ENCODE measurements around the gene HIPK3.

The HIPK3 gene

GRCh38 chr11:33339247-33339646, 82.1 kb downstream of the HIPK3 start:
- Histone ChIP-seq H3K9ac (ENCODE audit: low read depth, low read length, poor library complexity, severe bottlenecking) (no peak overlapping the region), H3K4me1 (ENCODE audit: insufficient read depth, low read length, poor library complexity, severe bottlenecking) (no peaks in the 10 kb centered on the region), H3K79me2 (ENCODE audit: insufficient read depth, low read length) (peaks cover 8% of the 10 kb centered on the region; the same call in 1 of the 2 replicates), H4K20me1 (ENCODE audit: insufficient read depth, low read length, poor library complexity, severe bottlenecking) (no peaks in the 10 kb centered on the region), H2AFZ (ENCODE audit: low read length) (no peak overlapping the region), H3F3A (ENCODE audit: low read depth) (no peaks in the 10 kb centered on the region), H3K4me3 (ENCODE audit: low read length, poor library complexity, severe bottlenecking) (no peak overlapping the region), H3K9me2 (replicated peaks; ENCODE audit: low read depth, low read length) (no peaks in the 10 kb centered on the region), H3K36me3 (ENCODE audit: insufficient read depth, low read length) (peaks cover 59% of the 10 kb centered on the region; the same call in 1 of the 2 replicates), H3K9me3 (ENCODE audit: insufficient read depth, low read depth, low read length) (no peaks in the 10 kb centered on the region), H3K4me2 (ENCODE audit: low read depth, low read length, poor library complexity, severe bottlenecking) (no peak overlapping the region), H3K27me3 (ENCODE audit: insufficient read depth, low read length, poor library complexity, severe bottlenecking) (no peaks in the 10 kb centered on the region)
- TF ChIP-seq EZH2phosphoT487 (IDR thresholded peaks at IDR 0.05; ENCODE audit: borderline replicate concordance) = no peak
- TF ChIP-seq, protein P1, sequence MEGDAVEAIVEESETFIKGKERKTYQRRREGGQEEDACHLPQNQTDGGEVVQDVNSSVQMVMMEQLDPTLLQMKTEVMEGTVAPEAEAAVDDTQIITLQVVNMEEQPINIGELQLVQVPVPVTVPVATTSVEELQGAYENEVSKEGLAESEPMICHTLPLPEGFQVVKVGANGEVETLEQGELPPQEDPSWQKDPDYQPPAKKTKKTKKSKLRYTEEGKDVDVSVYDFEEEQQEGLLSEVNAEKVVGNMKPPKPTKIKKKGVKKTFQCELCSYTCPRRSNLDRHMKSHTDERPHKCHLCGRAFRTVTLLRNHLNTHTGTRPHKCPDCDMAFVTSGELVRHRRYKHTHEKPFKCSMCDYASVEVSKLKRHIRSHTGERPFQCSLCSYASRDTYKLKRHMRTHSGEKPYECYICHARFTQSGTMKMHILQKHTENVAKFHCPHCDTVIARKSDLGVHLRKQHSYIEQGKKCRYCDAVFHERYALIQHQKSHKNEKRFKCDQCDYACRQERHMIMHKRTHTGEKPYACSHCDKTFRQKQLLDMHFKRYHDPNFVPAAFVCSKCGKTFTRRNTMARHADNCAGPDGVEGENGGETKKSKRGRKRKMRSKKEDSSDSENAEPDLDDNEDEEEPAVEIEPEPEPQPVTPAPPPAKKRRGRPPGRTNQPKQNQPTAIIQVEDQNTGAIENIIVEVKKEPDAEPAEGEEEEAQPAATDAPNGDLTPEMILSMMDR (conservative IDR thresholded peaks at IDR 0.05; ENCODE audit: low read length) = no peak

DNA sequence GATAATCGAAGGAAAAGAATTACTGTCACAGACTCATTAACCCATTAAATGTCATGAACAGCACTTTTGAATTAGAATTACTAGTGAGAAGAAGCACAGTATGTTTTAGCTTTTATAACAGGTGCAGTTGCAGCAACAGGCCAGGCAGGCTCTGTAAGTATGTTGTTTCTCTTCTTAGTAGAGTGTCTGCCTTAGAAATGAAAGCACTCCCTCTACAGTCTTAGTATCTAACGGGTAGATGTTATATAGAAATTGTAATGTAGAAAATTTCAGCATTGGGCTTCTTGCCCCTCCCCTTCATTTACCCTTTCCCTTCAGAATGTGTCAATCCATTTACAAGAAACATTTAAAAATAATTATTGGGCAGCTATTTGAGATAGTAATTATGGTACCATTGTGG, 87.4 kb downstream of the HIPK3 start:
- Histone ChIP-seq H3K9me3 (ENCODE audit: insufficient read depth, low read depth, low read length) (no peaks in the 10 kb centered on the region), H3K9me2 (replicated peaks; ENCODE audit: low read depth, low read length) (no peaks in the 10 kb centered on the region), H3K4me1 (ENCODE audit: insufficient read depth, low read length, poor library complexity, severe bottlenecking) (no peaks in the 10 kb centered on the region), H3K36me3 (ENCODE audit: insufficient read depth, low read length) (peaks cover 87% of the 10 kb centered on the region), H2AFZ (ENCODE audit: low read length) (no peak overlapping the region), H4K20me1 (ENCODE audit: insufficient read depth, low read length, poor library complexity, severe bottlenecking) (no peaks in the 10 kb centered on the region), H3K79me2 (ENCODE audit: insufficient read depth, low read length) (no peaks in the 10 kb centered on the region), H3K4me3 (ENCODE audit: low read length, poor library complexity, severe bottlenecking) (no peak overlapping the region), H3K9ac (ENCODE audit: low read depth, low read length, poor library complexity, severe bottlenecking) (no peak overlapping the region), H3K4me2 (ENCODE audit: low read depth, low read length, poor library complexity, severe bottlenecking) (no peak overlapping the region), H3K27me3 (ENCODE audit: insufficient read depth, low read length, poor library complexity, severe bottlenecking) (no peaks in the 10 kb centered on the region), H3F3A (ENCODE audit: low read depth) (no peaks in the 10 kb centered on the region)
- TF ChIP-seq EZH2phosphoT487 (IDR thresholded peaks at IDR 0.05; ENCODE audit: borderline replicate concordance) = no peak
- TF ChIP-seq, protein P1 (conservative IDR thresholded peaks at IDR 0.05; ENCODE audit: low read length) = no peak; the same call in 1 of the 2 replicates

- Histone ChIP-seq H3K27me3 (ENCODE audit: insufficient read depth, low read length, poor library complexity, severe bottlenecking) (no peaks in the 10 kb centered on the region), H3K4me3 (ENCODE audit: low read length, poor library complexity, severe bottlenecking) (no peak overlapping the region), H2AFZ (ENCODE audit: low read length) (no peak overlapping the region), H3K9me2 (replicated peaks; ENCODE audit: low read depth, low read length) (no peaks in the 10 kb centered on the region), H3K4me2 (ENCODE audit: low read depth, low read length, poor library complexity, severe bottlenecking) (no peak overlapping the region), H4K20me1 (ENCODE audit: insufficient read depth, low read length, poor library complexity, severe bottlenecking) (no peaks in the 10 kb centered on the region), H3F3A (ENCODE audit: low read depth) (no peaks in the 10 kb centered on the region), H3K36me3 (ENCODE audit: insufficient read depth, low read length) (peaks cover 87% of the 10 kb centered on the region), H3K9me3 (ENCODE audit: insufficient read depth, low read depth, low read length) (no peaks in the 10 kb centered on the region), H3K9ac (ENCODE audit: low read depth, low read length, poor library complexity, severe bottlenecking) (no peak overlapping the region), H3K4me1 (ENCODE audit: insufficient read depth, low read length, poor library complexity, severe bottlenecking) (no peaks in the 10 kb centered on the region), H3K79me2 (ENCODE audit: insufficient read depth, low read length) (no peaks in the 10 kb centered on the region)
- TF ChIP-seq EZH2phosphoT487 (IDR thresholded peaks at IDR 0.05; ENCODE audit: borderline replicate concordance) = no peak
- TF ChIP-seq, protein P1 (conservative IDR thresholded peaks at IDR 0.05; ENCODE audit: low read length) = no peak
Observed at GRCh38 chr11:33347490-33348125, 90.4 kb downstream of the HIPK3 start.

All from Loucy (cell line).